HepG2 (cell line): Measurements from ENCODE around the gene EEA1. TPM values are rescaled to one million over a fixed set of nuclear protein-coding genes. Genes with fewer than 3 reads are reported as not detected.
A peak's percentile ranks its signal among the peaks of the same experiment; 100 is the strongest.

Experiments
- ARID4A ChIP-seq: sonication (generic); formaldehyde crosslinking; IDR thresholded peaks from 2 replicates; pipeline ENCODE4 v1.5.0; 2020; ENCODE audit warnings: mild to moderate bottlenecking, missing genetic modification reagents, borderline replicate concordance
- ASH2L ChIP-seq: fragments of 300-600, 200-600 bp; sonication (generic); IDR thresholded peaks from 2 replicates; pipeline ENCODE4 v1.7.0; 2017; ENCODE audit warnings: low read depth, mild to moderate bottlenecking, moderate library complexity, mixed read lengths, low read length; ENCODE audit not compliant: insufficient read length
- CCDC6 ChIP-seq: sonication (generic); formaldehyde crosslinking; IDR thresholded peaks from 2 replicates; pipeline ENCODE4 v1.8.1; 2022; ENCODE audit warnings: mild to moderate bottlenecking, missing genetic modification reagents, moderate library complexity
- DNMT1 ChIP-seq: sonication (generic); formaldehyde crosslinking; IDR thresholded peaks from 2 replicates; pipeline ENCODE4 v1.5.1; 2020; ENCODE audit warnings: mild to moderate bottlenecking, missing genetic modification reagents
- GATAD1 ChIP-seq: IDR thresholded peaks from 2 replicates; pipeline ENCODE4 v1.6.1; 2016; ENCODE audit warnings: missing genetic modification reagents, missing compliant biosample characterization
- KMT2B ChIP-seq: IDR thresholded peaks from 2 replicates; pipeline ENCODE4 v1.6.1; 2016; ENCODE audit warnings: missing genetic modification reagents, missing compliant biosample characterization
- MXI1 ChIP-seq: IDR thresholded peaks from 3 replicates; pipeline ENCODE4 v1.6.1; 2012; ENCODE audit warnings: low read depth, low read length, inconsistent platforms, borderline replicate concordance
- NR2C2 ChIP-seq: sonication (generic); formaldehyde crosslinking; IDR thresholded peaks from 2 replicates; pipeline ENCODE4 v1.4.0; 2020; ENCODE audit warnings: missing genetic modification reagents, mild to moderate bottlenecking, moderate library complexity, borderline replicate concordance
- NR3C1 ChIP-seq: sonication (generic); formaldehyde crosslinking; IDR thresholded peaks from 2 replicates; pipeline ENCODE4 v1.4.0; 2020; ENCODE audit warnings: missing genetic modification reagents
- PHB2 ChIP-seq: fragments of 450-650 bp; IDR thresholded peaks from 2 replicates; pipeline ENCODE4 v1.6.1; 2018; ENCODE audit not compliant: partially characterized antibody
- TRAFD1 ChIP-seq: sonication (generic); formaldehyde crosslinking; IDR thresholded peaks from 2 replicates; pipeline ENCODE4 v1.5.1; 2020; ENCODE audit warnings: missing genetic modification reagents, mild to moderate bottlenecking, borderline replicate concordance
- ZBTB8A ChIP-seq: sonication (generic); formaldehyde crosslinking; IDR thresholded peaks from 2 replicates; pipeline ENCODE4 v1.4.0; 2020; ENCODE audit warnings: mild to moderate bottlenecking, low read depth, missing genetic modification reagents, borderline replicate concordance
- ZMAT5 ChIP-seq: sonication (generic); formaldehyde crosslinking; IDR thresholded peaks from 2 replicates; pipeline ENCODE4 v1.5.0; 2020; ENCODE audit warnings: mild to moderate bottlenecking, low read depth, missing genetic modification reagents, borderline replicate concordance
- ZNF205 ChIP-seq: IDR thresholded peaks from 2 replicates; pipeline ENCODE4 v1.6.1; 2018; ENCODE audit warnings: missing biosample characterization, missing genetic modification reagents
- ZNF275 ChIP-seq: sonication (generic); formaldehyde crosslinking; IDR thresholded peaks from 2 replicates; pipeline ENCODE4 v1.8.0; 2022; ENCODE audit warnings: missing genetic modification reagents, mild to moderate bottlenecking, inconsistent platforms, borderline replicate concordance
- ZNF3 ChIP-seq: IDR thresholded peaks from 2 replicates; pipeline ENCODE4 v1.7.0; 2017; ENCODE audit warnings: inconsistent platforms
- ZNF446 ChIP-seq: sonication (generic); formaldehyde crosslinking; IDR thresholded peaks from 2 replicates; pipeline ENCODE4 v1.5.0; 2020; ENCODE audit warnings: mild to moderate bottlenecking, missing genetic modification reagents
- ZNF552 ChIP-seq: sonication (generic); formaldehyde crosslinking; IDR thresholded peaks from 2 replicates; pipeline ENCODE4 v1.9.0; 2022; ENCODE audit warnings: missing genetic modification reagents, mild to moderate bottlenecking, borderline replicate concordance
- ZNF556 ChIP-seq: sonication (generic); formaldehyde crosslinking; IDR thresholded peaks from 2 replicates; pipeline ENCODE4 v1.4.0; 2020; ENCODE audit warnings: mild to moderate bottlenecking, missing genetic modification reagents, borderline replicate concordance
- ZNF607 ChIP-seq: sonication (generic); formaldehyde crosslinking; IDR thresholded peaks from 2 replicates; pipeline ENCODE4 v1.5.1; 2020; ENCODE audit warnings: missing genetic modification reagents, mild to moderate bottlenecking, borderline replicate concordance
- ZNF746 ChIP-seq: sonication (generic); formaldehyde crosslinking; IDR thresholded peaks from 2 replicates; pipeline ENCODE4 v1.8.0; 2022; ENCODE audit warnings: mild to moderate bottlenecking, missing genetic modification reagents
- polyA plus RNA-seq, 8 experiments: library from polyadenylated mRNA; depleted of rRNA in 3 of 8; stranded (reverse) in 7 of 8; unstranded in 1 of 8; fragments of >200 nt; fragmentation: Illumina TruSeq in 4 of 8; extraction: Trizol in 4 of 8; gene quantifications; 2 replicates each; pipeline versions ENCODE4 v1.2.1 to v1.2.3, GENCODE V29; 2011 to 2016; ENCODE audit warnings: low read depth in 4 of 8, missing spikeins in 1 of 8, mixed read lengths in 1 of 8; ENCODE audit not compliant: insufficient read depth in 1 of 8
- total RNA-seq, 5 experiments: library from RNA; depleted of rRNA; stranded (reverse); fragments of >200 nt; fragmentation: Illumina TruSeq; extraction: Trizol; gene quantifications; 2 replicates each; pipeline ENCODE4 v1.2.3, GENCODE V29; 2016; ENCODE audit warnings: low read depth in 1 of 5

The EEA1 gene
- total and polyA plus RNA-seq, 2 of the 13 experiments (the other 11 are each of a cell fraction or from before 2014, with no cell fraction given): 5.0 to 19.3 TPM

GRCh38 chr12:92928962-92929915 lies at the start of gene EEA1 (continued):
- TF ChIP-seq ASH2L (peak; percentile 91), GATAD1 (CRISPR knock-in tag) (peak; percentile 70), ZNF607 (peak; percentile 84; the same call in 1 of the 2 replicates), KMT2B (CRISPR knock-in tag) (peak; percentile 96), ZNF746 (CRISPR knock-in tag) (peak; percentile 91), CCDC6 (CRISPR knock-in tag) (peak; percentile 93), ZNF205 (CRISPR knock-in tag) (peak; percentile 96), DNMT1 (CRISPR knock-in tag) (0 out of 2 replicates have a peak, but pooled peaks have one; percentile 60), ZNF552 (CRISPR knock-in tag) (peak; percentile 87; the same call in 1 of the 2 replicates), ZBTB8A (CRISPR knock-in tag) (peak; percentile 42; the same call in 1 of the 2 replicates), NR3C1 (CRISPR knock-in tag) (no peak), ZNF3 (CRISPR knock-in tag) (no peak), ARID4A (CRISPR knock-in tag) (peak; percentile 90), NR2C2 (peak; percentile 61), MXI1 (peak; percentile 91; the same call in 1 of the 3 replicates), ZNF446 (CRISPR knock-in tag) (peak; percentile 82; the same call in 1 of the 2 replicates), ZNF556 (peak; percentile 81; the same call in 1 of the 2 replicates), ZMAT5 (no peak), ZNF275 (peak; percentile 71; the same call in 1 of the 2 replicates), PHB2 (no peak), TRAFD1 (no peak)
